ENCODE results near the gene TTC13.

TTC13 gene

DNA sequence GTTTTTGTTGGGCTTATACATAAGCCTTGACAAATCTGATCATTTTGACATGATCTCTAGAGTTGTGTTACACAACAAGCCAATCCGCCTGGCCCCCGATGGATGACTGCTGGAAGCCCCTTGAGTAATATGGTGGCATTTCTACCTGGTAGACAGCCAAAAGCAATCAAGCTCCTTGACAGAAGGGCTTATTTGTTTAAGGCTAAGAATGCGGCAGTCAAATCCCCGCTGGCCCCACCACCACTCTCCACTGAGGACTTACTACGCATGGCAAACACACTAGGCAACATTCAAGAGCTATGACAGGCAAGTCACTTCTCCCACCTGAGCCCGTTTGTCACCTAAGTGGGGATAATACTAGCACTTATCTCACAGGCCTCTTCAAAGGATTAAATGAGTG, 77.0 kb downstream of the TTC13 start:
- DNase-seq, result peak; percentile 4

DNA sequence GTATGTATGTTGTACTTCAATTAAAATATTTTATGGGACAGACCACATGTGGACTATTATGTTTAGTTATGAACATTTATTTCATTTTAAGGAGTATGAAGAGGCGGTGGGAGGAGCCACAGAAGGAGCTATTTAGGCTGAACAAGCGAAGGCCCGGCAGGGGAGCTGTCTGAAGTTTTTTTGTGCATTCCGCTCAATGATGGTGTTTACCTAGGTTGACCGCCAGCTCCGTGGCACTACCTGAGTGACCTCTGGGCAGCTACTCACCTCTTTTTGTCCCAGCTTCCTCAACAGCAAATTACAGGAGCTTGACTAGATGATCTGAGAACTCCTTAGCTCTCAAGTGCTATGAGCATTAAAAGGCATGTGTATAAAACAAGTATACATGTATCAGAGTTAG, 77.7 kb downstream of the TTC13 start:
- no peak for DNase-seq

DNA sequence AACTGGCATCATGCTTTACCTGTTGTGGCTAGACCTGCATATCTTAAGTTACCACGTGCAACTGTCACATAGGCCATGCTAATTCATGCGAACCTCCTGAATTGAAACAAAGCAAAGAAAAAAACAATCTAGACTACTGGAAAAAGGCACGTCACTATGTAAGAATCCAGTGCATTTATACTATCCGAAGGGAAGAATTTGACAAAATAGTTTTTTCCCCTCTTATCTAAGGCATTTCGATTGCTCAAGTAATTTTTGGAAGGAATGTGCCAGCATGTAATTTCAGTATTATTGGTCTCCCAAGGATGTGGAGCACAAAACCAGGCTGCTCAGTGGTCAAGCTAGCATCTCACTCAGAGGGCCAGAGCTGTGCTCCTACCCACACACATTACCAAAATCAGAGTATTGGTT, 78.8 kb downstream of the TTC13 start:
- DNase-seq, result no peak

DNA sequence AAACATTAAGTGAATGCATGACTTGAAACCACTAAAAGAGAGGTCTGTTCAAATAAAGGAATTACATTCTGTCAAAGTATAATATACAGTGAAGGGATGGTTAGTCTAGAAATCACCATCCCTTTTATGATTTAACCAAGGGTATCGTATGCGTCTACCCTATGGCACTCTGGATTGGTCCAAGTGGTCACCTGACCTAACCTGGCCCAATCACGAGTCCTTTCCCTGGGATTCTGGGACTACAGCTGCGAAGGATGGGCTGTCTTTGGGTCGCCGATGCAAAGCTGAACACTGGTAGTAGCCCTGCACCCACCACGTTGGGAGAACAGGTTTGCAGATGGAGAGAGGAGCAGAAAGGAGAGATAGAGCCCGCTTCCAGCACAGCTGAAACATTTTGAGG, 79.9 kb downstream of the TTC13 start:
- DNase-seq, result no peak

DNA sequence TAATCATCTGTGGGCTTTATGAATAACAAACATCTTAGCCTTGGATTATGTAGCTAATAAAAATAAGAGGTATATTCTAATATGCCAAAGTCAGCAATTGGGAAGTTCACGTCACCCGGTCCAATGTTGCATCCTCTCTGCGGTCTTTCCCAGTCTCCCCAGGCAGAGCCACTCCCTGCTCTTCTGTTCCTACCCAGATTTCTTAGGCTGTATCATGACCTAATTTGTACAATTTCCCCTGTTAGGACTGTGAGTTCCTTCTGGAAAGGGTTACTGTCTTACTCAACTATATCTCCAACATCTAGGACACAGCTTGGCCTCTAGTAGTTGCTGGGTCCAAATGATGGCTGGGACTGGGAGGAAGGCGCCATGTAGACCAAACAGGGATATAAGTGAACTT, 80.5 kb downstream of the TTC13 start:
- no peak for DNase-seq

DNA sequence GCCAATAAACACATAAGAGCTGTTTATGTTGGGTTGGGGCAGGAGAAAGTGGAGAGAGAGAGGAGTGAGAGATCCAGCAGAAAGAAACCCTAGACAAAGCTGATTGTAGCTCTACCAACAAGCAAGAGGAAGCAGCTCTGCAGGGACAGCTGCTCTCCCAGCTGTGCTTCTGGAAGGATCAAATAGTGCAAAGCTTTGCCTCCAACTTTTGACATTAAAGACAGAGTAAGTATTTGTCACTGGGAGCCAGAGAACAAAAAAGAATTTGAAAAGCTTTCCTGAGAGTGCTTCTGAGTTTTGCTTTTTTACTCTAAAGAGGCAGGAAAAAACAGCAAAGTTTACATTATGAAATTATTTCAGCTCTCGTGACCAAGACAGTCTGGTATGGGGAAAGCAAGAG, 81.9 kb downstream of the TTC13 start:
- no peak for DNase-seq

DNA sequence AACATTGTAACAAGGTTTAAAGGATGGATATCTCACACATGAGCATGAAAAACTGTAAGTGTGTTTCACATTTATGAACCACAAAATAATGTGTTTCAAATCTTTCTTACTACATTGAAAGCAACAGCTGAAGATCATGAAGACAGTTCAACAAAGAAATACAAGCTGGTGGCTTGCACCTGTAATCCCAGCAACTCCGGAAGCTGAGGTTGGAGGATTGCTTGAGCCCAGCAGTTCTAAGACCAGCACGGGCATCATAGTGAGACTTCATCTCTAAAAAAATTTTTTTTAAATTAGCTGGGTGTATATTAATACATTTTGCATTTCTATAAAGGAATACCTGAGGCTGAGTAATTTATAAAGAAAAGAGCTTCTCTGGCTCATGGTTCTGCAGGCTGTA, 83.2 kb downstream of the TTC13 start:
- no peak for DNase-seq

DNA sequence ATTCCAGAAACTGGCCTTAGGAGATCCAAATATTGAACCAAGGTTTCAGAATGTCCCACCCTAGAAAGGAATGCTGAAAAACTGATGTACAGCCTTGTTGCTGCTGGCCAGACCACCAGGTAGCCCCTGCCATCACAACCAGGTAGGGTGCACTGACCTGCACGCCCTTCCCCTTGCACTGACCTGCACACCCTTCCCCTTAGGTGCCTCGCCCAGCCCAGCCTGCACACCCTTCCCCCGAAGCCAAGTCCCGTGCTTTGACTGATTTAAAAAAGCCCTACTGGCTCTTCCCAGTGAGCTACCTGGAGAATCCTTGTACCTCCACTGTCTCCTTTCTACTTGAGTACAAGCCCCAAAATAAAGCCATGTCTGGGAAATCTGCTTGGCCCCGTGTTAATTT, 84.0 kb downstream of the TTC13 start:
- DNase-seq, result no peak

DNA sequence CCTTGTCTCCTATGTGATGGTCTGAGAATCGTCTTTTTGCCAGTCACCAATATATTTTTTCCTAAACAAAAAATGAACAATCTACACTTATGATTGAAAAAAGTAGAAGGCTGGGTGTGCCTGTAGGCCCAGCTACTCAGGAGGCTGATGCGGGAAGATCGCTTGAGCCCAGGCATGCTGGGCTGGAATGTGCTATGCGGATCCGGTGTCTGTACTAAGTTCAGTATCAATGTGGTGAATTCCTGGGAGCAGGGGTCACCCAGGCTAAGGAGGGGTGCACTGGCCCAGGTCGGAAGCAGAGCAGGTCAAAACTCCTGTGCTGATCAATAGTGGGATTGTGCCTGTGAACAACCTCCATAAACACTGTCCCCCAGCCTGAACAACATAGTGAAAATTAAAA, 84.6 kb downstream of the TTC13 start:
- no peak for DNase-seq

DNA sequence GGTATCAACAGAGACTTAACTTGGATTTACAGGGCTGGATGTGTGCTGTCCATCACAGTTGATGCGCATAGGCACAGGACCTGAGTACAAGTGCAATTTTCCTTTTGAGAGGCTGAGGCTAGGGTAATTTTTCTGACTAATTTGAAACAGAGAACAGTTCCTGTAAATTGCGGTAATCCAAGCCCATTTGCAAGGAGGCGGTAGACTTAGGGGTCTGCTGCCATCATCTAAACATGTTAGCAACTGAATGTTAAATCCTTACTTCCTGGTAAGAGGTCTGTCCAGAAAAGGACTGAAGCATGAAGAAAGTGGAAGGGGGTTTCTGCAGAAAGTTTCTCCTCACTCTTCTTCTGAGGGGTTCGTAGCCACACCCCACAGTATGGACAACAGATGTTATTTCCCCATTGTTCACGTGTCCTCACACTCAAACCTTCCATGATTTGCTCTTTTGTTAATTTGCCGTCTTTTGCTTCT, 86.6 kb downstream of the TTC13 start:
- no peak for DNase-seq

DNA sequence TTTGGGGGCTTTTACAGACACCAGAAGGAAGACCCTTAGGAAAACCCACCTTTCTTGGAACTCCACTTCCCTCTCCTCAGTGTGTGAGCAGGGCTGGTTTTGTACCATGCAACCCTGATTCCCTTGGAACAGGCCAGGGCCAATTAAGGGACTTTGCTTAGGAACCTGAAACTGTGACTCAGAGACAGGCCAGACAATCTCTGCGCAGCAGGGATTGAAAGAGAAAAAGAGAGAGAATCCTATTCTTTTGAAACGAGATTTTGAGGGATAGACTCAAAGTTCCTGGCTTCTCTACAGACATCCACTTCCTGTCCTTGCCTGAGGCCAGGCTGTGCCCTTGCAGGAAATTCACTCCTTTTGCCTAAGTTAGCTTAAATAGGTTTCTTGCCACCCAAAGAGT, 87.2 kb downstream of the TTC13 start:
- DNase-seq, result no peak

DNA sequence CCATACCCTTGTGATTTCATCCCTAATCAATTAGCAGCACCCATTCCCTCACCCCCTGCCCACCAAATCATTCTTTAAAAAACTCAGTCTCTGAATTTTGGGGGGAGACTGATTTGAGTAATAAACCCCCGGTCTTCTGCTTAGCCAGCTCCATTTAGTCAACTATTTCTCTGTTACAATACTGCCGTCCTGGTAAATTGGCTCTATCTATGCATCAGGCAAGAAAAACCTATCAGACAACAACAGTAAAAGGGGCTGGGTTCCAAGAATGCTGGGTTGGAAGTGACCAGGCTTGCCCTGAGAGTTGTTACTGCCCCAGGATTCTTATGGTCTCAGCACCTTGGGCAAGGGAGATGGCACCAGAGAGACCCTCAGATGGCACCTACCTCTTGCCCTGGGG, 94.0 kb downstream of the TTC13 start:
- no peak for DNase-seq

DNA sequence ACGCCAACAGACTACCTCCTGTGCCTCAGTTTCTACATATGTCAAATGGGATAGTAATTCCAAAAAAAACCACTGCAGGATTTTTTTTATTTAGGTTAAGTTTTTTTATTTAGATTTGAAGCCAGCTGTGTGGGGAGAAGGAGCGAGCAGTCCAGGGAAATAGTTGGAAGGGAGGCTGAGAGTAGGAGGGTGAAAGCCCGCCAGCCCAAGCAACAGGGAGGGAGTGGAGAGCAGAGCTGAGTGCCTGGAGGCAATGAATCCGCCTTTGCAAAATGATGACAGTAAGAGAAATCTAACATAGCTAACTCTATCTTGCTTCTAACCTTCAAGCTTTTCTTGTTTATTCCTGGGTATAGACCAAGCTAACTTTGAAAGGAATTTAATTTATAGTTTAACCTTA, 94.7 kb downstream of the TTC13 start:
- no peak for DNase-seq

DNA sequence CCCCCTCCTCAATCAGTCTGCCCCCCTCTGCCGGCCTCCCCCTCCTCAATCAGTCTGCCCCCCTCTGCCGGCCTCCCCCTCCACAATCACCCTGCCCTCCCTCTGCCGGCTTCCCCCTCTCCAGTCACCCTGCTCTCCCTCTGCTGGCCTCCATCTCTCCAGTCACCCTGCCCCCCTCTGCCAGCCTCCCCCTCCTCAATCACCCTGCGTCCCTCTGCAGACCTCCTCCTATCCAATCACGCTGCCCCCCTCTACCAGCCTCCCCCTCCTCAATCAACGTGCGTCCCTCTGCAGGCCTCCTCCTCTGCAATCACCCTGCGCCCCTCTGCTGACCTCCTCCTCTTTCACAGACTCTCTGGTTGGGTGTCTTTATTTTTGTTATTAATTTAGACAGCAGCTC, 98.9 kb downstream of the TTC13 start:
- DNase-seq, result no peak

DNA sequence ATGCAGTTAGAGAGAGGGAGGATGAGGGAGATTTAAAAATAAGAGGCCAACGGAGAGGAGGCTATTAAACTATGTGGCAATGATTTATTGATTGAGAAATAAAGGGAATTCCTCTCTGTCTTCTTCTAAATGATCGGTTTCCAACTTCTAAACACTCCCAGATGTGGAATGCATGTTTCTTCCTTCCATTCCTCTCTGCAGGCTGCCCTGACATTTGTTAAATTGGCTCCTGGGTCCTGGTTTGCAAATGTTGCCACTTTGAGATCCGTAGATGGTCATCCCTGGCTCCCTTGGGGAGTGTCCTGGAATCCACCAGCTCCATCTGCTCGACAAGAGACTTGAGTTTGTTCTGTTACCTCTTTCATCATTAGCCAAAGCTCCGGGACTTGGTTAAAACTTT, 100.1 kb downstream of the TTC13 start:
- DNase-seq, result no peak

DNA sequence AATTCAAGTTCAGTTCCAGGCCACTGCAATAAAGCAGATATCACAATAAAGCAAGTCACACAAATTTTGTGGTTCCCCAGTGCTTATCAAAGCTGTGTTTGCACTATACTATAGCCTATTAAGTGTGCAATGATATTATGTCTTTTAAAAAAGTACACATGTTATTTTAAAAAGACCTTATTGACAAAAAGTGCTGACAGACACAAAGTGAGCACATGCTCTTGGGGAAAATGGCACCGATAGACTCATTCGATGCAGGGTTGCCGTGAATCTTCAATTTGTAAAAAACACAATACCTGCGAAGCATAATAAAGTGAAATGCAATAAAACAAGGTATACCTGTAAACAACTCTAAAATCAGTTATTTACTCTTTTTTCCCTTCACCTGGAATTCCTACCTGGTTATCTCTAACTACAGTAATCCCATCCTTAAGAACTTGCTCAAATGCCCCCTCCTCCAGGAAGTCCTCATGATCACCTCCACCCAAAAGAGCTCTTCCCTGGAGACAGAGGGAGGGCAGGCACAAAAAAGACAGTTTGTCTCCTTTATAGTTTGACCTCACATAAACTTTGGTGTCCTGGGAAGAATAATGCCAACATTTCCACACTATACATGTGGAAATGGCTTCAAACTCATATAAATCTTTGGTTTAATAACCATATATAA, 100.6 kb downstream of the TTC13 start:
- no peak for DNase-seq

DNA sequence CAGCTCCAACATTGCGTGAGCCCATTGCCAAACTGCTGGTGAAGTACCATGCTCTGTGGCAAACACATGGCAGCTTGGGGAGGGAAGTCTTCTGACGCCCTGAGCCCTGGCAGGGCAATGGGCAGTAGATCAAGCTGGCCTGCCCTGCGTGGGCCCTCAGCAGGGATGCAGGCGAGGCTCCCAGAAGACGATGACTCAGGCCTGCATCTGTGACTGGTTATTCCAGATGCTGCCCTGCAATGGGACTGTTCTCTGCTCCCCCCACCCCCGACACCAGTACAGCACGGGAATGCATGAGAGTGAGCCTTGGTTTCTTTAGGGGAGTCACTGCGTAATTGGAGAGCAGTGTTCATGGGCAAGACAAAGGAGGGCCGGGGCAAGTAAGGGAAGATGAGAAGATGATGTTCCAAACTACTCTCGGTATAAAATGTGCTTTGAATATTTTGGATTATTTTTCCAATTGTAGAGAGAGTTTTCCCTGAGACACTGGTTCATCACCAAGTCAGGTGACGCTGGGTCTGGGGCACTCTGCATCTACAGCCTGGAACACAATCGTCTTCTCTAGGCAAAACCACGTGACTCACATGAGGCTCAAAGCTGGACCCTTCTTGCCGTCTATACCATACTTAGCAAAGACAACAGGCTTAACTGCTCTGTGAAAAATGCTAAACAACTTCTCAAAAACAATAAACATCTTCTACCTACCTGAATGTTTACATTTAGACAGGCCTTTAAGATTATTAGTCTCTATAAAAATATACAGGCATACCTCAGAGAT, 101.3 kb downstream of the TTC13 start:
- no peak for DNase-seq

DNA sequence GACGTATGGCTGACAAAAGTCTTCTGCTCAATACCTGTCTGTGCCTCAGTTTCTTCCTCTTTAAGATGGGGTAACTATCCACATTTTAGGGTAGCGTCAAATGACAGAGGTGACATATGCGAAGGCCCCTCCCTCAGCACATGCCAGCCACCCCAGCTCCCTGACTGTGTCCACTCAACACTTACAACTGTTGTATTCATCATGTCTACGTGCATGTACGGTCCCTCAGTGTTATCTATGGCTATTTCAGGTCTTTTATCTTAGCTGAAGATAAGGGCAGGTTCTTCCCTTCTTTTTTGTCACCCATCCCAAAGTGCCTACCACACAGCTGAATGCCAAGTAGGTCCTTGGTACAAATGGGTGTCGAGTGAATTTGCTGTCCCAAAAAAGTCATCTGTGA, 102.0 kb downstream of the TTC13 start:
- no peak for DNase-seq

DNA sequence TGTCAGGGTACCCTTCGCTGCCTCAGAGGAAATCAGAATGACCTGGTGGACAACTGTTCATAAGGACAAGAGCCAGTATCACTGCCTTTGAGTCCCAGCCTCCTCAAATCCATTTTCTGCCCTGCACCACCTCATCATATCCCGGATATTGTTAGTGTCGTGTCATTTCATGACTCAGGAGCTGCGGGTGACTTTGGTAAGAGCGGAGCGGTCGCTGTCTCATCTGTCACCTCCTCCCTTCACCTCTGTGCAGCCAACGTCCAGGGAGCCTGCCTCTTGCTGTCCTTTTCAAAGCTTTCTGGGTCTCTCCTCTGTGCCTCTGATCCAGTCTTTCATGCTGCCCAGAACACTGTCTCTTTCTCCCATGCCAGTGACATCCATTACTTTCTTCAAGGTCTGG, 103.3 kb downstream of the TTC13 start:
- DNase-seq, result no peak

DNA sequence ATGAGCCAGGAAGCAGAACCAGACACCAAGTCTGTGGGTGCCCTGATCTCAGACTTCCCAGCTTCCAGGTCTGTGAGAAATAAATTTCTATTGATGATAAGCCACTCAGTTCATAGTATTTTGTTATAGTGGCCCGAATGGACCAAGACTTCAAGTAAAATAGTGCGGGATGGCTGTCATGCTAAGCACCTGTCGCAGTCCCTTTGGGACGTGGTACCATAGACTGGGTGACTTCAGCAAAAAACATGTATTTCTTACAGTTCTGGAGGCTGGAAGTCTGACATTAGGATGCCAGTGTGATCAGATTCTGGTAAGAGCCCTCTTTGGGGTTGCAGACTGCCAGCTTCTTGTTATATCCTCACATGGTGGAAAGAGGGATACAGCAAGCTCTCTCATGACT, 107.7 kb downstream of the TTC13 start:
- DNase-seq, result no peak

DNA sequence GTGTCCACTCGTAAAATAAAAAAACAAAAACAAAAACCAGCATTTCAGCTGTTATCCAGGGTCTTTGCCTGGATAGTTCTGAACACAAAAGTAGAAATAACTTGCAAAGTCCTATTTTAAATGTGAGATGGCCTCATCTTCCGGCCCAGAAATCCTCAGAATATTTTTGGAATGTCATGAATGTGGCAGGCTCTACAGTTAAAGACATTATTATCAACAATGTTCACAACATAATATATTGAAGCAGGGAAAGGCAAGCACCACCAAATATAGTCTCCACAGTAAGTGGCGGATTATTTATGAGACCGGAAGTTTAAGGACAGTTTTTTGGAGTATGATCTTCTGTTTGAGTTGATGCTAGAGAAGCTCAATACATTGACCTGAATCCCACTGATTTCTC, 109.2 kb downstream of the TTC13 start:
- DNase-seq, result no peak

DNA sequence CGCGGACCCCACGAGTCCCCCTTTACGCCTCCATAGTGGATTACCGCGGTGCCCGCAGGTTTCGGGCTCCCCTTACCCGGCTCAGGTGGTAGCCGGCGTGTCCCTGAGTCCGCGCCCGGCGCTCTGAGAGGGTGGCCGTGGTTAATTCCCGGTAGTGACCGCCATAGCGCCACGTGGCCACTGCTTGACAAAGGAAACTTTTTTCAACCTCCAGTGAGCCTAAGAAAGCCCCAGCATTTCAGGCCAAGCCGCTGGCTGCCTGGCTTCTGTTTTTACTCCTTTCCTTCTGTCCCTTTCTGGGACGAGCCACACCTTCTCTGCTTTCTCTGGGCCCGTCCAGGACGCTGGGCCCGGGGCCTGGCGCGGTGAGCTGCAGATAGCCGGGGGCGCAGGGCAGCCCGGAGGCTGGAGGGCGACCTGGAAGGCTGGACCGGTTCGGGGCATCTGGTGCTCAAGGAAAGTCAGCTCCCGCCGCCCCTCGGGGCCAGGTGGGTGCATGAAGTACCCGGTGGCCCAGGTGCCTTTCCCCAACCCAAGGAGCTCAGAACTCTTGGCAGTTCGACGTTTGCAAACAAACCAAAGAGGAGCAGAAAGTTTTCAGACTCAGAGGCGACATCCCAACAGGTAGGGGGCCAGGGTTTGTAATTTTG, 109.8 kb downstream of the TTC13 start:
- DNase-seq, result peak; percentile 88

DNA sequence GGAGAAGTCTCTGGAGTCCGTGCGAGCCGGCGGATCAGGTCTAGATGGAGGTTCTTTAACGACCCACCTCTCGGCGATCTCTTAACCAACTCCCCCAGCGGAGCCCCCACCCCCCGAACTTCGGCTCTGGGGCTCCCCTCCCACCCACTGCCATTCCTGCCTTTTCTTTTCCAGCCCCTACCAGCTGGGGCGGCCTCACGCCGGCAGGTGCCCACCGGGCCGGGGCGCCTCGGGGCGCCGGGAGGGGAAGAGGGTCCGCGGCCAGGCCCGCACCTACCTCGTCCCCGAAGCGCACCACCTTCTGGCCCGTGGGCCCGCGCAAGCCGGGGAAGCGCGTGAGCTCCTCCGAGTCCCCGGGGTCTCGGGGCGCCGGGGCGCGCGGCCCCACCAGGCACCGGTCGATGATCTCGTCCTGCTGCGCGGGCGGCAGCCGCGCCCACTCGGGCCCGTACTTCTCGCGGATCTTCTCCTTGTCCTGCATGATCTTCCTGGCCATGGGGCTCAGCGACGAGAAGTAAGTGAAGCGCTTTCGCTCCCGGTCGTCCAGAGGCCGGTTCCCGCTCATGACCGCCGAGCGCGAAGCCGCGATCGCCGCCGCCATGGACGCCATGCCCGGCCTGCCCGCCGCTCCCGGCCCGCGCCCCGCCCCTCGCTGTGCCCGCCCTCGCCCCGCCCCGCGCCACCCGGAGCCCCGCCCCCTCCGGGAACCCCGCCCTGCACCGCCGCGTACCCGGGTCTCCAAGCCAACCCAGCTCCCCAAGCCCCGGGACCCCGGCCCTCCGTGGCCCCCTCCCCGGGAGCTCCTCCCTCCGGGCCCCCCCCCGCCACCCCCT, 110.5 kb downstream of the TTC13 start, which contains the start of gene C1orf198:
TSS of gene C1orf198 (minus strand) at position 619 of the 833 bp plus-strand sequence. CDS start at position 610, 9 bp downstream.
- DNase-seq, result peak; percentile 88
